H1 (cell line): ENCODE results near the gene CD40LG. TPM values are rescaled to one million over a fixed set of nuclear protein-coding genes. Genes with fewer than 3 reads are reported as not detected.

Experiments
- CTCF ChIA-PET: fragments of 300-600 bp; sonication (Branson Sonifier 250); formaldehyde crosslinking; loops from one replicate; lab custom pipeline; 2021; ENCODE audit not compliant: partially characterized antibody; lab: Charles Lee
- POLR2A ChIA-PET: fragments of 300-600 bp; sonication (Branson Sonifier 250); formaldehyde crosslinking; loops from one replicate; lab custom pipeline; 2021; ENCODE audit warnings: inconsistent platforms; ENCODE audit not compliant: partially characterized antibody; lab: Charles Lee
- DNase-seq, 2 experiments: peaks; one replicate each; pipeline versions ENCODE4 v3.0.0 to v3.0.0-alpha.2; 2010 to 2022; ENCODE audit warnings: low spot score in 2 of 2, low read depth in 1 of 2, mixed read lengths in 1 of 2
- FAIRE-seq: peaks from 2 replicates; lab custom pipeline; 2011; peaks lifted over from hg19 to GRCh38; lab: Jason Lieb, UNC
- H2AFZ ChIP-seq: 2 replicates; pipeline ENCODE4 v1.8.1; 2012; ENCODE audit warnings: low read length, inconsistent platforms
- H2AK5ac ChIP-seq: 2 replicates; pipeline ENCODE4 v1.6.1; 2013; ENCODE audit warnings: low read depth, low read length
- H2BK120ac ChIP-seq: replicated peaks from 2 replicates; pipeline ENCODE3; 2013; ENCODE audit warnings: low read depth, low read length, inconsistent platforms
- H2BK12ac ChIP-seq: 2 replicates; pipeline ENCODE4 v1.6.1; 2013; ENCODE audit warnings: low read depth, low read length
- H2BK15ac ChIP-seq: 2 replicates; pipeline ENCODE4 v1.6.1; 2013; ENCODE audit warnings: low read length
- H2BK20ac ChIP-seq: 2 replicates; pipeline ENCODE4 v1.6.1; 2013; ENCODE audit warnings: low read length
- H2BK5ac ChIP-seq: 2 replicates; pipeline ENCODE4 v1.6.1; 2013; ENCODE audit warnings: low read depth, low read length
- H3K14ac ChIP-seq: 2 replicates; pipeline ENCODE4 v1.6.1; 2013; ENCODE audit warnings: inconsistent platforms; ENCODE audit not compliant: insufficient read length
- H3K18ac ChIP-seq: 2 replicates; pipeline ENCODE4 v1.6.1; 2013; ENCODE audit warnings: low read length; ENCODE audit errors: extremely low read depth
- H3K23ac ChIP-seq: 2 replicates; pipeline ENCODE4 v1.6.1; 2013; ENCODE audit warnings: inconsistent platforms; ENCODE audit not compliant: insufficient read length
- H3K23me2 ChIP-seq: 2 replicates; pipeline ENCODE4 v1.6.1; 2013; ENCODE audit warnings: low read depth, low read length
- H3K27ac ChIP-seq: 2 replicates; pipeline ENCODE4 v1.6.1; 2011; ENCODE audit warnings: low read depth, low read length, inconsistent platforms
- H3K27me3 ChIP-seq, 4 experiments: replicated peaks in 1 of 4; 1 replicate in 1 of 4; 2 replicates in 3 of 4; pipeline versions ENCODE4 v1.6.1 to v1.8.1; 2011 to 2013; ENCODE audit warnings: low read length in 3 of 4, mild to moderate bottlenecking in 3 of 4, inconsistent platforms in 2 of 4, mixed read lengths in 2 of 4, moderate library complexity in 1 of 4; ENCODE audit not compliant: control insufficient read depth in 3 of 4, insufficient read depth in 3 of 4; ENCODE audit errors: extremely low read depth in 1 of 4
- H3K36me3 ChIP-seq, 4 experiments: 2 replicates each; pipeline versions ENCODE4 v1.6.1 to v1.8.1; 2011 to 2013; ENCODE audit warnings: mild to moderate bottlenecking in 4 of 4, low read length in 3 of 4, moderate library complexity in 2 of 4, control low read depth in 1 of 4, inconsistent platforms in 1 of 4; ENCODE audit not compliant: insufficient read depth in 4 of 4, control insufficient read depth in 2 of 4
- H3K4ac ChIP-seq: replicated peaks from 2 replicates; pipeline ENCODE3; 2013; ENCODE audit warnings: low read length, low read depth, mixed read lengths, inconsistent platforms; ENCODE audit not compliant: insufficient read length
- H3K4me1 ChIP-seq, 4 experiments: replicated peaks in 1 of 4; 1 replicate in 1 of 4; 2 replicates in 3 of 4; pipeline versions ENCODE4 v1.6.1 to v1.8.1; 2011 to 2013; ENCODE audit warnings: low read length in 3 of 4, inconsistent platforms in 2 of 4, mixed read lengths in 1 of 4; ENCODE audit not compliant: insufficient read depth in 4 of 4, control insufficient read depth in 3 of 4
- H3K4me2 ChIP-seq, 2 experiments: 2 replicates each; pipeline versions ENCODE4 v1.6.1 to v1.8.1; 2011 to 2013; ENCODE audit warnings: low read depth in 2 of 2, low read length in 2 of 2, control low read depth in 1 of 2, inconsistent platforms in 1 of 2, mild to moderate bottlenecking in 1 of 2; ENCODE audit not compliant: insufficient read depth in 1 of 2
- H3K4me3 ChIP-seq, 4 experiments: fragments of 200-600, 300-600 bp in 1 of 4; sonication (generic), shearing (Covaris generic), sonication (Bioruptor Twin) in 1 of 4; 2 replicates each; pipeline versions ENCODE4 v1.5.1 to v1.8.1; 2011 to 2016; ENCODE audit warnings: low read length in 4 of 4, low read depth in 3 of 4, control low read depth in 2 of 4, inconsistent platforms in 2 of 4, mild to moderate bottlenecking in 2 of 4, mixed read lengths in 1 of 4, moderate library complexity in 1 of 4; ENCODE audit not compliant: insufficient read depth in 2 of 4; ENCODE audit errors: extremely low read depth in 1 of 4
- H3K56ac ChIP-seq: replicated peaks from 2 replicates; pipeline ENCODE3; 2013; ENCODE audit warnings: low read depth, mild to moderate bottlenecking, mixed read lengths, low read length, inconsistent platforms; ENCODE audit not compliant: insufficient read length
- H3K79me1 ChIP-seq: 2 replicates; pipeline ENCODE4 v1.6.1; 2013; ENCODE audit warnings: low read depth, low read length, control low read depth
- H3K79me2 ChIP-seq, 2 experiments: 2 replicates each; pipeline versions ENCODE4 v1.6.1 to v1.8.1; 2012 to 2013; ENCODE audit warnings: low read length in 2 of 2, mild to moderate bottlenecking in 2 of 2, inconsistent platforms in 1 of 2; ENCODE audit not compliant: insufficient read depth in 2 of 2, control insufficient read depth in 1 of 2
- H3K9ac ChIP-seq, 4 experiments: replicated peaks in 1 of 4; 1 replicate in 1 of 4; 2 replicates in 3 of 4; pipeline versions ENCODE4 v1.6.1 to v1.8.1; 2011 to 2013; ENCODE audit warnings: low read depth in 3 of 4, low read length in 3 of 4, control low read depth in 2 of 4, mild to moderate bottlenecking in 2 of 4, moderate library complexity in 2 of 4, inconsistent platforms in 1 of 4; ENCODE audit errors: extremely low read depth in 1 of 4
- H3K9me3 ChIP-seq, 2 experiments: 2 replicates each; pipeline versions ENCODE4 v1.6.1 to v1.8.1; 2012 to 2013; ENCODE audit warnings: mild to moderate bottlenecking in 2 of 2, moderate library complexity in 2 of 2, control low read depth in 1 of 2, inconsistent platforms in 1 of 2, low read depth in 1 of 2, low read length in 1 of 2, mixed read lengths in 1 of 2; ENCODE audit not compliant: insufficient read depth in 2 of 2
- H4K20me1 ChIP-seq, 2 experiments: replicated peaks in 1 of 2; 2 replicates each; pipeline versions ENCODE3 to v1.8.1; 2011 to 2013; ENCODE audit warnings: inconsistent platforms in 2 of 2, low read length in 2 of 2, mild to moderate bottlenecking in 1 of 2; ENCODE audit not compliant: insufficient read depth in 2 of 2, control insufficient read depth in 1 of 2
- H4K5ac ChIP-seq: 2 replicates; pipeline ENCODE4 v1.6.1; 2013; ENCODE audit warnings: low read length, low read depth, mixed read lengths, inconsistent platforms; ENCODE audit not compliant: insufficient read length
- H4K8ac ChIP-seq: 2 replicates; pipeline ENCODE4 v1.8.0; 2013; ENCODE audit warnings: mild to moderate bottlenecking, moderate library complexity, low read length, inconsistent platforms; ENCODE audit not compliant: insufficient read depth; ENCODE audit errors: extremely low read depth
- H4K91ac ChIP-seq: replicated peaks from 2 replicates; pipeline ENCODE3; 2013; ENCODE audit warnings: low read length, mixed read lengths, inconsistent platforms; ENCODE audit not compliant: insufficient read length
- ATF3 ChIP-seq: IDR thresholded peaks from 2 replicates; pipeline ENCODE4 v1.6.1; 2011; ENCODE audit warnings: low read depth, mild to moderate bottlenecking, low read length; ENCODE audit not compliant: insufficient read depth
- BRCA1 ChIP-seq: IDR thresholded peaks from 2 replicates; pipeline ENCODE4 v1.6.1; 2012; ENCODE audit warnings: low read depth, low read length, improper control_type of control experiment
- CEBPB ChIP-seq: IDR thresholded peaks from 2 replicates; pipeline ENCODE4 v1.6.1; 2012; ENCODE audit warnings: low read depth, low read length
- CTBP2 ChIP-seq: IDR thresholded peaks from 2 replicates; pipeline ENCODE4 v1.7.0; 2011; ENCODE audit warnings: borderline replicate concordance, mild to moderate bottlenecking, moderate library complexity, mixed read lengths, low read length; ENCODE audit not compliant: insufficient read depth, insufficient read length
- FOSL1 ChIP-seq: IDR thresholded peaks from 2 replicates; pipeline ENCODE4 v1.6.1; 2011; ENCODE audit warnings: mild to moderate bottlenecking, low read depth, low read length, moderate library complexity; ENCODE audit not compliant: insufficient read depth
- GABPA ChIP-seq: IDR thresholded peaks from 2 replicates; pipeline ENCODE4 v1.6.1; 2011; ENCODE audit warnings: mild to moderate bottlenecking, low read length, moderate library complexity, borderline replicate concordance; ENCODE audit not compliant: insufficient read depth
- NRF1 ChIP-seq: IDR thresholded peaks from 2 replicates; pipeline ENCODE4 v1.6.1; 2011; ENCODE audit warnings: mild to moderate bottlenecking, low read depth, low read length, improper control_type of control experiment
- PHF8 ChIP-seq: fragments of 200-600 bp; sonication (generic); conservative IDR thresholded peaks from 2 replicates; pipeline ENCODE4 v1.7.1; 2012; ENCODE audit warnings: low read depth, mild to moderate bottlenecking, inconsistent platforms, low read length, moderate library complexity
- POLR2AphosphoS5 ChIP-seq: IDR thresholded peaks from 2 replicates; pipeline ENCODE4 v1.6.1; 2011; ENCODE audit warnings: low read depth, low read length
- RBBP5 ChIP-seq: IDR thresholded peaks from 2 replicates; pipeline ENCODE4 v1.7.1; 2012; ENCODE audit warnings: low read depth, mild to moderate bottlenecking, inconsistent platforms, low read length, moderate library complexity, borderline replicate concordance
- RFX5 ChIP-seq: IDR thresholded peaks from 2 replicates; pipeline ENCODE4 v1.6.1; 2011; ENCODE audit warnings: low read depth, low read length, improper control_type of control experiment, borderline replicate concordance
- SIX5 ChIP-seq: IDR thresholded peaks from 2 replicates; pipeline ENCODE4 v1.6.1; 2011; ENCODE audit warnings: mild to moderate bottlenecking, low read depth, low read length
- TAF1 ChIP-seq: IDR thresholded peaks from 2 replicates; pipeline ENCODE4 v1.6.1; 2011; ENCODE audit warnings: mild to moderate bottlenecking, low read depth, low read length
- TEAD4 ChIP-seq: IDR thresholded peaks from 2 replicates; pipeline ENCODE4 v1.6.1; 2012; ENCODE audit warnings: low read depth, low read length, inconsistent platforms, mixed read lengths
- YY1 ChIP-seq: IDR thresholded peaks from 2 replicates; pipeline ENCODE4 v1.6.1; 2011; ENCODE audit warnings: low read depth, mild to moderate bottlenecking, low read length
- WGBS, 2 experiments: shearing (Covaris generic) in 1 of 2; methylation state at CpG; one replicate each; pipeline versions ENCODE4 v1.1.6 to v1.1.7; 2013 to 2015; ENCODE audit warnings: low lambda C conversion rate in 2 of 2, mixed read lengths in 2 of 2, inconsistent platforms in 1 of 2, low coverage in 1 of 2, missing lambda C conversion rate in 1 of 2; ENCODE audit not compliant: insufficient replicate concordance in 2 of 2, insufficient coverage in 1 of 2, insufficient read length in 1 of 2; ENCODE audit errors: extremely low coverage in 1 of 2, missing lambda C conversion rate in 1 of 2; 5-methylcytosine and 5-hydroxymethylcytosine counted together
- polyA plus RNA-seq, 7 experiments: library from polyadenylated mRNA; depleted of rRNA in 3 of 7; stranded (reverse) in 5 of 7; unstranded in 2 of 7; fragments of >200 nt in 5 of 7; fragments of 200-250 nt in 2 of 7; gene quantifications; 1 replicate in 5 of 7; 2 replicates in 1 of 7; 4 replicates in 1 of 7; pipeline versions ENCODE4 v1.2.1 to v1.2.3, GENCODE V29; 2011 to 2013; ENCODE audit warnings: missing spikeins in 2 of 7, mixed read lengths in 2 of 7
- total RNA-seq: library from RNA; stranded (reverse); fragmentation: NEBNext Ultra II Directional; extraction: Animal tissue kit (Norgen Biotek cat#: 25700); gene quantifications from 2 replicates; pipeline ENCODE4 v1.2.1, GENCODE V29; 2021

The CD40LG gene
- total and polyA plus RNA-seq, 2 of the 8 experiments (the other 6 are each of a cell fraction or from before 2014, with no cell fraction given), result not detected

- H3K14ac ChIP-seq, result no peak overlapping the region
- no peaks in the 10 kb centered on the region for H3K23me2 ChIP-seq
- H3K4me2 ChIP-seq, result no peak overlapping the region
- no peak overlapping the region for H4K8ac ChIP-seq
- no peak overlapping the region for H2BK15ac ChIP-seq
- no peak overlapping the region for H2BK120ac ChIP-seq
- CTCF ChIA-PET, result interaction anchor here (1.6 kb wide), 1 partner anchor 74 kb away, joined by 3 read pairs; no protein-coding TSS in a partner anchor
- no peak overlapping the region for H2AK5ac ChIP-seq
- H4K91ac ChIP-seq, result no peak overlapping the region
- H4K20me1 ChIP-seq, result no peaks in the 10 kb centered on the region
- POLR2A ChIA-PET, result no interaction called here
- H3K9ac ChIP-seq, result no peak overlapping the region
- no peak overlapping the region for H2AFZ ChIP-seq
- no peaks in the 10 kb centered on the region for H3K79me1 ChIP-seq
- H2BK5ac ChIP-seq, result no peak overlapping the region
- WGBS, 2 experiments, result 94% methylated on average over 3 of the region's 3 CpGs; no CpG with 5 or more reads in 1 of the 2 experiments
- no peak overlapping the region for H3K4me3 ChIP-seq
- H3K4ac ChIP-seq, result no peak overlapping the region
- DNase-seq (no peak), FAIRE-seq (no peak)
- H3K9me3 ChIP-seq, result no peaks in the 10 kb centered on the region
- peaks cover 0 to 3% (median 0%) of the 10 kb centered on the region in 4 experiments; a peak in 1 of 7 replicates for H3K4me1 ChIP-seq
- H3K27ac ChIP-seq, result no peak overlapping the region
- H4K5ac ChIP-seq, result no peak overlapping the region
- no peaks in the 10 kb centered on the region for H3K27me3 ChIP-seq
- no peak overlapping the region for H3K56ac ChIP-seq
- no peak overlapping the region for H3K18ac ChIP-seq
- no peak overlapping the region for H2BK12ac ChIP-seq
- H3K79me2 ChIP-seq, result no peaks in the 10 kb centered on the region
- no peak overlapping the region for H3K23ac ChIP-seq
- H2BK20ac ChIP-seq, result no peak overlapping the region
- no peaks in the 10 kb centered on the region for H3K36me3 ChIP-seq
- TF ChIP-seq TAF1 (no peak), YY1 (no peak), FOSL1 (no peak), RFX5 (no peak), PHF8 (no peak), CEBPB (no peak), POLR2AphosphoS5 (no peak), CTBP2 (no peak), BRCA1 (no peak), NRF1 (no peak), ATF3 (no peak), RBBP5 (no peak), SIX5 (no peak), GABPA (no peak), TEAD4 (no peak)
These were observed 2.9 kb downstream of the CD40LG start for GRCh38 chrX:136650811-136651210.
